GM21526 (cell line): ENCODE results near the gene RAB15.

Experiments
- ATAC-seq: cut with Tn5 transposase; IDR thresholded peaks from one replicate; pipeline ENCODE4 v1.9.1; 2021; ENCODE audit warnings: moderate library complexity; ENCODE audit not compliant: unreplicated experiment, low FRiP score

Gene RAB15

DNA sequence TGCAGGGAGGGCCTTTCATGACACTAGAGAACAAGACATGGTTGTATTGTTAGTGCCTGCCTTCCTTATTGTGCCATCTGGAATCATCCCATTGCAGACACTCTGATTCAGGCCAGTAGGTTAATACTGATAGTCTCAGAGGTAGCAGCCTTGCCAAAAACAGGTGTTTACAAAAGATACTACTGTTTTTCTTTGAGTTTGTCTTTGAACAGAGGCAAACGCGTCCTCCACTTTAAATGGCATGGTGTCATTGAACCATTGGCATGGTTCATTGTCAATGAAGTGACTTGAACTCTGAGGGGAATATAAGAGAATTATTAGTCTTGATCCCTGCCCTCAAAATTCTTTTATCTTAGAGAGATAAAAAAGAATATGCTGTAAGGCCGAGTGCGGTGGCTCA is 18.8 kb upstream of the RAB15 start:
- no peak for ATAC-seq

DNA sequence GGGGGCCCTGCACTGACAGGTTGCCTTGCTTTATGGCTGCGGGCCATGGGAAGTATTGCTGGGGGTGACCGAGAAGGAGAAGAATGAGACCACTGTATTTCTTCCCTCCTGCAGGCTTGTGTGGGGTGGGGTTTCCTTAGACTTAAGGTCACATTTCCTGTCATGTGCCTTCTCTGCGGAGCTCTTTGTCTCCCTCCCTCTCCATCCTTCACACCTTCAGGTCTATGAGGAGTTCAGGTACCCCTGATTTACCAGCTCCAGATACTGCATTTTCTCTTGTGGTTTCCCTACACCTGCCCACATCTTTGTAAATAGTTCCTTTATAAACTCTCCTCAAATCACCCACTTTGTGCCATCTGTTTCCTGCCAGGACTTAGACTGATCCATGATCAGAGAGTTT is 18.2 kb upstream of the RAB15 start:
- ATAC-seq = no peak

DNA sequence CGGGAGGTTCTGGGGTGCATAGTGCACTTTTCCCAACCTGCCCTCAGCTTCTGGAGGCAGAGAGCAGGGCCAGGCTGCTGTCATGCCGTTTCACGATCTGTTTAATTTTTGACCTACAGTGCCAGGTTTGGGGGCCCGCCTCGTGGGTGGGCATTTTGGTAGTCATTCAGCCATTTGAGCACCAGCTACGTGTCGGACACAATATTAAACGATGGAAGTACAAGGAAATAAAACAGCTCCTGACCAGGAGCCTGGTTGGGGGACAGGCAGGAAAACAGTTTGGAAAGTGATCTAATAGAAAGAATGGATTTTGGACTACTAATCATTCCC is 15.3 kb upstream of the RAB15 start:
- no peak for ATAC-seq

DNA sequence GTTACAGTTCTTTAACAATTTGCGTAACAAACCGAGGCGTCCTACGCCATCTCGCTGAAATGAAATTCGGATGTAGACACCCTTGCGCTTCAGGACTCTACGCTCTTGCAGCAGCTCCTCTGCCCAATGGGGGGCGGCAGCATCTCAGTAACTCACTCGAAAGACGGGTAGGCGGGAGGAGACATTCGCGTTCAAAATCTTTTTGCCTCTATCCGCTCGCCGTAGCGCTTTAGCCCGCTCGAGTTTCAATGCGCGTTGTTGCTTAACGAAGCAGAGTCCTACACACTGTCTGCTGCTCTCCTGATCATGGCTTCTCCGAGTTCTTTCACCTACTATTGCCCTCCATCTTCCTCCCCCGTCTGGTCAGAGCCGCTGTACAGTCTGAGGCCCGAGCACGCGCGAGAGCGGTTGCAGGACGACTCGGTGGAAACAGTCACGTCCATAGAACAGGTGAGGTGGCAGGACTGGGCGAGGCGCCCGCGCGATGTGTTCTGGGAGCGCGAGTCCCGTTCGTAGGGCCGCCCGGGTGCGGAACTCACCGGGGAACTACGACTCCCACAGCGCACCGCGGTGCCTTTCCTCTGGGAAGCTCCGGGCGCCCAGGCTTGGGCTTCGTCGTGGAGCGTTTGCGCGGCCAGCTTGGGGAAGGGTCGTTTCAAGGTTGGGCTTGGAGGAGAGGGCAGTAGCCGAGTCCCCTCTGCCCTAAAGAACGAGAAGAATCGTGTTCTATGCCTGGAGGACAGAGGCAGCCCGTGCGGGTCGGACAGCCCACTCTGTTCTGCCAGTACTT is 14.7 kb upstream of the RAB15 start, which contains the start of gene FNTB:
Gene FNTB (plus strand): TSS at position 248 of the 790 bp plus-strand sequence. CDS start 59 bp downstream, at position 307.
- ATAC-seq = peak; percentile 86

DNA sequence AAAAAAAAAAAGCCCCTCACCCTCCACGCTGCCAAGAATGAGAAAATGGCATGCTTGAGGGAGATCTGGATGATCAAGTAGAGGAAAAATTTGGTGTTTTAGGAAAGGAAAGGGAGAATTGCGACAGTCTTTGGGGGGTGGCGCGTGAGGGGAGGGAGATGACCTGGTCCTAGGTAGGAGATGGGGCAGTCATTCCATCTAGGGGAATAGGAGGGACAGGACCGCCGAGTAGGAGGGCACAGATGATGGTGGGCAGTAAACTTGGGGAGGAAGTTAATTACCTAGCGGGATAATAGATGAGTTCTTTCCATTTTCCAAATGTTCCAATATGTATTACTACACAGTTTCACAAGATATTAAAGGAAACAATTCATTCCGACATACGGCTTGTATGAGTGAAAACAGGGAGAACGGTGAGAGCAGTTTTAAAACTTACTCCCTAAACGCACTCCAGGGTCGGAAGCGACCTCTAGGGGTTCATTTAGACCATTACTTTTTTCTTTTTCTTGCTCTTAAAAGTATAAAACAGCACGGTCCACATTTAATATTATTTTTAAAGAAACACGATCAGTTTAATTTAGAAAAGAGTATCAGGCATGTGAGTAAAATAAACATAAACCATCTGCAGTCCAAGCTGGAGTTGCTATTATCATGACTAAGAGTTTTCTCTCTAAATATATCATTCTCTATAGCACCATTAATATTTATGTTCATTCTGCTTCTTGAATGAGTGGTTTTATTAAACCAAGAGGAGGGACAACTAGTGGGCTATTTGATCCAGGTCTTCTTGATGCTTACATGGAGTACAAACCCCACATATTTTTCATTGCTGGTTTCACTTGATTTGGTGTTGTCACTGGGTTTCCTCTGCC is 11.5 kb upstream of the RAB15 start:
- ATAC-seq = no peak

DNA sequence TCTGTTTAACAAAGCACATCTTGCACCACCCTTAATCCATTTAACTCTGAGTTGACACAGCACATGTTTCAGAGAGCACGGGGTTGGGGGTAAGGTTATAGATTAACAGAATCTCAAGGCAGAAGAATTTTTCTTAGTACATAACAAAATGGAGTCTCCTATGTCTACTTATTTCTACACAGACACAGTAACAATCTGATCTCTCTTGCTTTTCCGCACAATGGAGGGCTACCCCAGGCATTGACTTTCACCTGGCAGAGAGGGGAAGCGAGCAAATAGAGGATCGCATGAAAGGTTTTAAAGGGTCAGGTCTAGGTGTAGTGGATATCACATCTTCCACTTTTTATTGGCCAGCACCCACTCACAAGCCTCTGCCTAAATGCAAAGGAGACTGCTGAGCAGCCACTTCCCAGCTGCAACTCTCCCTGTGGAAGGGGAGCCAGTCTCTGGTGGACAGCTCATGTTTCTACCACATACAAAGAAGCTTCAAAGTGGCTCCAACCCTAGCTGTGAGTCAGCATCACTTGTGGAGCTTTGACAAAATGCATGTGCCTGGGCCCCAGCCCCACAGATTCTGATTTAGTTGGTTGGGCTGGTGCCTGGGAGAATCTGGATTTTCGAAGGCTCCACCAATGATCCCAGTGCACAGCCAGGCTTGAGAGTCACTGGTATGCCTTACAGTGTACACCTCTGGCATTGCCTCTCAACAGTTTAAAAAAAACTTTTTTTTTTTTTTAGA is 7.4 kb upstream of the RAB15 start:
- no peak for ATAC-seq

DNA sequence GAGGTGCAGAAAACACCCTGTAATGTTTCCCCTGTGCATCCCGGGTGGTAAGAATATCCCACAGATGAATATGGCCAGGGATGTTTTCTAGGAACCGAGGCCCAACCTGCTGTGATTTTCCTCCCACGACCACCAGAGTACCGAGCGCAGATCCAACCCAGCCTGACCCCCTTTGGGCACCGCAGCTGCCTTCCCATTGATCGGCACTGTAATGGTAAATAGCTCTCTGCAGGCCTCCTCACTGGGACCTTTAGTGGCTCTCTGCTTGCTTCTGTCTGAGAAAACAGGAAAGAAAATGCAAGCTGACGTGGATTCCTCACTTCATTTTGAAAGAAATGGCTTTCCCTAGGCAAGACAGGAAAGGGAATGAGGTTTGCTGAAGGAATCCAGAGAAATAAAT is 2.4 kb upstream of the RAB15 start:
- no peak for ATAC-seq

DNA sequence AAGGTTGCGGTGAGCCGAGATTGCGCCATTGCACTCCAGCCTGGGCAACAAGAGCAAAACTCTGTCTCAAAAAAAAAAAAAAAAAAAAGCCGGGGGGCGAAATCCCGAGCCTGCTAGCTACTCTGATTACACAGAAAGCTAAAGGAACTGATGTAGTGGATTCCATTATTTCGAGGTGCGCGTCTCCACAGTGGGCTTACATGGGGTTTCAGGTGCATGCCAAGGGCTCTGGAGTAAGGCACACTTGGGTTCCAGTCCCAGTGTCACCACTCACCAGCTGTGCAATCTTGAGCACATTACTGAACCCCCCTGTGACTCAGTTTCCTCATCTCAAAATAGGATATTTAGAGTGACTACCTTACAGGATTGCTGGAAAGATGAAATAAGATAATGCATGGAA is 1.7 kb upstream of the RAB15 start:
- no peak for ATAC-seq

DNA sequence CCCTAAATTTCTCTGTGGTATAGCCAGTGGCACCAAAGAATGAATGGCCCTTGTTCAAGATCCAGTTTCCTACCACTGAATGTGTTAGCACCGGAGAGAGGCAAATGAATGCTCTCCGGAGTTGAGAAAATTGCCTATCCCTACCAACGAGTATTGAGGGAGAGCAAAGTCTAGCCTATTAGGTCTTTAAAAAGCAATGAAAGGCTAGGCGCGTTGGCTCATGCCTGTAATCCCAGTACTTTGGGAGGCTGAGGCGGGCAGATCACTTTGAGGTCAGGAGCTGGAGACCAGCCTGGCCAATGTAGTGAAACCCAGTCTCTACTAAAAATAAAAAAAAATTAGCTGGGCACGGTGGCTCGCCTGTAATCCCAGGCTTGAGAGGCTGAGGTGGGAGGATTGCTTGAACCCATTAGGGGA is 898 bp upstream of the RAB15 start:
- no peak for ATAC-seq

DNA sequence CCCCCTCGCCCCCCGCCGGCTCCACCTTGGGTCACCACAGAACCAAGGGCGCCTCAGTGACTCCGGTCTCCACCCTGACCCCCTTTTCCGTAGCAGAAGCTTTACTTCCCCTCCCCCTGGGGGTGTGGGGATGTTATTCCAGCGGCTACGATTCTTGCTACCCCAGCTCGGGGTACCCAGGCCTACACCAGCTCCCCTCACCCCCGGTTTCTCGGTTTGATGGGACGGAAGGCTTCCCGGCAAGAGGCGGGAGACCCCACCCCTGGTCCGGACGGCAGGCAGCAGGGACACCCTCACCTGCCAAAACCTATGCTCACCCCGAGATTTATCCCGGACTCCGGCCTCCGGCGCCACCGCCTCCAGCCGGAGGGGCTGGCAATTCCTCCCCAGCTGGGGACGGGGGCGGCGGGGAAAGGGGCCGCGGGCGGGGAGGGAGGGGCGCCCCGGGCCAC is 619 bp downstream of the RAB15 start:
- ATAC-seq = no peak

DNA sequence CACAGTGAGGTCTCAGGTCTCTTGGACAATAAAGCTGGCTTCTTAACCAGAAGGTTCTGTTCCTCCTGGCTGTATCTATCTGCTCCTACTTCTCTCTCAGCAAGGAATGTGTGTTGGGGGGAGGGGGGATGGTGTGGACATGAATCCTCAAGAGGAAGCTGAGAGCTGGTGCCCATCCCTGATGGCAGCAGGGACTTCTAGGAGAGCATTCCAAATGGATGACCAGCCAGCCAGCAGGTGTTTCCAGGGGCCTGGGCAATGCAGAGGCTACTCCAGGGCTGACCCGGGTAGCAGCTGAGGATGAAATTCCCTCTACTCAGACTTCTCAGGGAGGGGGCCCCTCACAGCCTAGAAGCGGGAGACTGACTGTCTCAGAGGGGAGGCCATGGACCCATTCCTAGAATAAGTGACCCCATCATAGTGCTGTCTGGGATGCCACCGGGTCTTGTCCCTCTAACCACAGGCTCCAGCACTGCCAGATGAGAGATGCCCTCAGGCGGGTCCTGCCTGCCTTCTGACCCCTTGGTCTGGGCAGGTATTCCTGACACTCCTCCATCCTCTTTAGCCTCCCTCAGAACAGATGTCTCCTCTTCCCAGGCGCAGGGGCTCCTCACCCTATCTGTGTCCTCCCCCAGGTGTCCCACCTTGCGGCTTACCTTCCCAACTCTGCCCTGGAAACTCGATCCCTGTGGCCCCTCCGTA is 1.2 kb downstream of the RAB15 start:
- no peak for ATAC-seq

DNA sequence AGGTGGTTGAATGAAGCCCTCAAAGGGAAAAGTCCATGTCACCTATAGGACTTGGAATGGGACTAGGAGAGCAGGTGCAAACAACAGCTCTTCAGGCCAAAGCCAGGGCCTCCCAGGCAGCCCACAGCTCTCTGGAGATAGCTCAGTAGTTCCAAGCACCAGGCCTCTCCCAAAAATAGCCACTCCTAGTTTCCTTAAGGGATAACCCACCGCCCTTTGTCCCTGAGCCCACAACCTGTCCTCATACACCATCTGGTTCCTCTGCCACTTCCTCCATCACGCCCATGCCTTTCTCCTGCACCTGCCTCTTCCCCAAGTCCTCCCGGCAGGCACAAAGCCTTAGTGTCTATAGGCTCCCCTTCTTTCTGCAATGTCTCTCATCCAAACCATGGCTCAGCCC is 2.1 kb downstream of the RAB15 start:
- ATAC-seq = no peak

DNA sequence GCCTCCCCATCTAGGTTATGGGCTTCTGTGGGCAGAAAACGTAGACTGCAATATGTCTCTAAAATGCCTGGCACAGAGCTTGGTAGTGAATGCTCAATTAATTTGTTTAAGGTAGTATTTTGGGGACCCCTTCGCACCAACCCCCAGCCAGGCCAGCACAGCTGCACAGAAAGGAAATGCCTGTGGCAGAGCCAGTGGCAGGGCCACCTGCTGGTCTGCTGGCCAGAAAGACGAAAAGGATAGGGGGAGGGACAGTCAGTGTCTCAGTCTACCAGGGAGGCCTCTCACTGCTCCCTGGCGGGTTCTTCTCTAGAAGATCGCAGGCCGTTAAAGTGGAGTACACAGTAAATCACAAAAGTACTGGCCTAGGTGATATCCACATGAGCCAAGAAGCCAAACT is 3.5 kb downstream of the RAB15 start:
- no peak for ATAC-seq

DNA sequence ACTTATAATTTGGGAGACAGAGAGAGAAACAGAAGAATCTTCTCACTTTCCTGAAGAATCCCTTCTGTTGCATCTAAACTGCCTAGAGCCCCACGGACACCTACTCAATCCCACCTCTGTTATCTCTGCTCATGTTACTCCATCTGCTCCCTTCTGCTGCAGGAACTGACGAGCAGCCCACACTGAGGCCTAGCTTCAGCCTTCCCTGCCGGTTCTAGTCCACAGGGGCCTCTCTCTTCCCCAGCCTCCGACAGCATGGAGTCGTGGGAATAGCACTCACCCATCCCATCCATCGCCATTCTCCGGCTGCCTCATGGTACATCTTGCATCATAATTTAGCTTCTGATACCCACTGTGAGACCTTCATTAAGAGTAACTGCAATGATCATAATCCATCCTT is 4.0 kb downstream of the RAB15 start:
- ATAC-seq = no peak

DNA sequence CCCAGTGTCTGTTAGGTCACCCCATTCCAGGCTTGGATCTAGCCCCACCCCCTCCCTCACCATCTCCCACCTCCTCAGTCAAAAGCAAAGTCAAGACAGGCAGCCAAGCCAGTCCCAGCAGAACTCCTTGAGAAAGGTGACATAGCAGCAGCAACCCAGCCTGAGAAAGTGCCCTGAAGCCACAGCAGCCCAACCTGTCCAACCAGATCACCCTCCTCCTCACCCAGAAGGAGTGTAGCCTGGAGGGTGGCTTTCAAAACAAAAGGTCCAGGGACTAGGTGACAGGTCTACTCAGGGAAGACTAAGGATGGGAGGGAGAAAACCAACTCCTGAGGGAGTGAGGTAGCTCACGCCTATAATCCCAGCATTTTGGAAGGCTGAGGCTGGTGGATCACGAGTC is 5.2 kb downstream of the RAB15 start:
- no peak for ATAC-seq

DNA sequence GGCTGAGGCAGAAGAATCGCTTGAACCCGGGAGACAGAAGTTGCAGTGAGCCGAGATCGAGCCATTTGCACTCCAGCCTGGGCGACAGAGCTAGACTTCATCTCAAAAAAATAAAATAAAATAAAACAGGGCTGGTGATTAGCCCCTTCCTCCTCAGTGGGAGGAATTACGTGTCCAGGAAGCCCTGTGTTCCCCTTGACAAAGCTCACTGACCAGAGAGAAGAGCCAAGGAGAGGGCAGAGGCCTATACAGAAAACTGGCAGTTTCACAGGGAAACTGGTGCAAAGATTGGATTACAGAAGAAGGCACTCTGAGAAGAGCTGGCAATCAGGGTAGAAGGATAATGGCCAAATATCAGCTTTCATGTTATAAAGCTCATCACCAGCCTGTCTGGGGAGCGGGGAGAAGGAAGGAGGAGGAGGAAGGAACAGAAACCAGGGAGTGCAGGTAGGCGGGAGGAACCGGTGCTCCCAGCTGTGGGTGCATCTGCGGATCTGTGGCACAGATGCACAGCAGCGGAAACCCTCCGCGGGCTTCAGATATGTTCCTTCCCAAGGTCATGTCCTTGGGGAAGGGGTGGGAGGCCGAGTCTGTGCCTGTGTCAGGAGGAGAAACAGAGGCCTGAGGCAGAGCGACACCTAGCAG is 6.7 kb downstream of the RAB15 start:
- ATAC-seq = no peak

DNA sequence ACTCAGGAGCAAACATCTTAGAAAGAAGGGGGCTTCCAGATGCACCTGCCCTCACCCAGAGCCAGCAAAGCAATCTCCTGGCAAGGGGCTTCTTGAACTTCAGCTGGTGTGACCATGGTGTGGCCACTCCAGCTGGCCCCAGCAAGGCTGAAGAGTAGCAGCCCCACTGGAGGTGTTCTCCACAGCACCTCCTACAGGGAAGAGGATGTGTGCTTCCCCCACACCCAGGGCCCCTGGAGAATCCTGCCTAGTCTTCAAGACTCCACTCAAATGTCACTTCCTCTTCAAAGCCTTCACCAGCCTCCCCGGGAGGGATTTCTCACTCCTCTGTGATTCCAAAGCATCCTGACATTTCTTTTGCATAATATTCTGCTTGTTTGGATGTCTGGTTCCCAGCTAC is 8.5 kb downstream of the RAB15 start:
- ATAC-seq = no peak

DNA sequence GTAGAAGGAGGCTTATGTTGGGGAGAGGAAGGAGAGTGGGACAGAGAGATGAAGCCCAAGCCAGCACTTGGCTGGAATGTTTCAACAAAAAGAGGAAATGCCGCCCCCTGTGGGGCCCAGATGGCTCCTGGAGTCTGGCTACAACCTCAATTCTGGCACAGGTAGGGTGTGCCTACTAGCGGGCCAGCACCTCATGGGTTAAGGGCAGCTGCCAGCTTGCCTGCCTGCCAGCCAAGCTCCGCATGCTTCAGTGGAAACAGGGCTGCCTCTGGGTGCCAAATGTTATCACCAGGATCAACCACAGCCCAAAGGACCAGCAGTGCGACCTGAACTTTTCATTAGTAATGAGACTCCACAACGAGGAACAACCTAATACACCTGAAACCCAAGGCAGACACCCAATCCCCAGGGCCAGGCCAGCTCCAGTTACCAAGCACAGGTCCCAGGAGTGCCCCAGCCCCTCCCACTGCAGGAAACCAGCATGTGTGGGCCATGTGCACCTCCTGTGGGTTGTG is 11.3 kb downstream of the RAB15 start:
- ATAC-seq = no peak

DNA sequence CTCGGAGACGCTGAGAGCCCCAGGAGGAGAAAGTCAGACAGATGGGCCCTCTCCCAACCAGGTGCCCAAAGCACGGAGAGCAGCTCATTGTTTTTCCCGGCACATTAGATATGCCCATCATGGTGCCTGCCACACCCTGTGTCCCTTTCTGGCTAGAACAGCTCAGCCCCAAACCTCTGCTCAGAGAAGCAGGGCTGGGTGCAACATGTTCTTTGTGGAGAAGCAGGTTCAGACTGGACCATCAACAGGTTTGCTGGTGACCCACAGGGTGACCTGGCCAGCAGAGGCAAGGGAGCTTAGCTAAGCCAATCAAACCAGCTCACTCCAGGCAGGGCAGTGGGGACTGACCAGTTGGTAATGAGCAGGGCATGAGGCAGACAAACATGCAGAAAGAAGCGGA is 13.4 kb downstream of the RAB15 start:
- no peak for ATAC-seq

DNA sequence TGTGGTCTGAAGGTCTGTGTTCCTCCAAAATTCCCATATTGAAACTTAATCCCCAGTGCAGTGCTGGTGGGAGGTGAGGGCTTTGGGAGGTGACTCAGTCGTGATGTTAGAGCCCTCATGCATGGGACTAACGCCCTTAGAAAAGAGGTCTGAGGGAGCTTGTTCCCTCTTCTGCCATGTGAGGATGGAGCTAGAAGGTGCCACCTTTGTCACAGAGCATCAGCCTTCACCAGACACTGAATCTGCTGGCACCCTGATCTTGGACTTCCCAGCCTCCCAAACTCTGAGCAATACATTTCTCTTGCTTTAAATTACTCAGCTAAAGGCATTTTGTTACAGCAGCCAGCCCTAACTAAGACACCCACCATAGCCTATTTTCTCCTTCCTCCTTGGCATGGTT is 13.9 kb downstream of the RAB15 start:
- no peak for ATAC-seq
